Iris pigment epithelial cell (primary cell): ENCODE data around the gene DVL2.

Experiments
- DNase-seq: peaks from one replicate; pipeline ENCODE4 v3.0.0-alpha.2; 2011; ENCODE audit warnings: low read depth

DVL2 gene

DNA sequence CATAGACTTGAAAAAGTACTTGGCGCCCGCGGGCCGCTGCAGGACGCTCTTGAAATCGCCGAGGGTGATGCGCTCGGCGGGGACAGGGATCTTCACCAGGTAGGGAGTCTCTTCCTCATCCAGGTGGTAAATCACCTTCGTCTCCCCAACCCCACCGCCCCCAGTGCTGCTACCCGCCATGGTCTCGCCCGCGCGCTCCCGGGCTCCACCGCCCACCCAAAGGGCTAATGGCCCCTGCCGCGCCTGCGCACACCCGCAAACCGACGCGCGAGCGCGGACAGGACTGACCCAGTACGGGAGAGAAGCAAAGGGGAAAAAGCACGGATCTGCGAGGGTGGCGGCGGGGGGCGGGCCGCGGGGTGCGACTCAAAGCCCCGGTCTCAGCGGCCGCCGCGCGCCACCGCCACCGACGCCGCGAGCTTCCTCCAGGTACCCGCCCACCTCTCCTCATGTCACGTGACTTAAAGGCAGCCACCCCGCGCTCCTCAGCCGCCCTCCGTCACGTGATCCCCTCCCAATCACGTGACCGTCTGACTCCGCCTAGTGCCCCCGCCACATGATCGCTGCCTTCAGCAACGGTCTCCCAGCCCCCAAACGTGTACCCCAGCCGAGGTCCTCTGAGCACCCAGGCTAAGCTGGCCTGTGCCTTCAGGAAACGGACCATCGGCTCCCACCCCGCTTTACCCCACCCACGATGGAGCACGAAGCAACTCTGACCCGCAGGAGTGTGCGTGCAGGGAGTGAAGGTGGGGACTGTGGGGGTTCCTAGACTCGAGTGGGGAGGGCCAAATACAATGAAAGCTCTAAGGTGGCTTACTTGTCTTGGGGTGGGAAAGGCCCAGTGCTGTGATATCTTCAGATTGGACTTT, at the start of gene DVL2:
DVL2 (minus strand) TSS at position 435 of the 869 bp plus-strand sequence; CDS start at position 180, 255 bp downstream.
- peak; percentile 96 for DNase-seq

DNA sequence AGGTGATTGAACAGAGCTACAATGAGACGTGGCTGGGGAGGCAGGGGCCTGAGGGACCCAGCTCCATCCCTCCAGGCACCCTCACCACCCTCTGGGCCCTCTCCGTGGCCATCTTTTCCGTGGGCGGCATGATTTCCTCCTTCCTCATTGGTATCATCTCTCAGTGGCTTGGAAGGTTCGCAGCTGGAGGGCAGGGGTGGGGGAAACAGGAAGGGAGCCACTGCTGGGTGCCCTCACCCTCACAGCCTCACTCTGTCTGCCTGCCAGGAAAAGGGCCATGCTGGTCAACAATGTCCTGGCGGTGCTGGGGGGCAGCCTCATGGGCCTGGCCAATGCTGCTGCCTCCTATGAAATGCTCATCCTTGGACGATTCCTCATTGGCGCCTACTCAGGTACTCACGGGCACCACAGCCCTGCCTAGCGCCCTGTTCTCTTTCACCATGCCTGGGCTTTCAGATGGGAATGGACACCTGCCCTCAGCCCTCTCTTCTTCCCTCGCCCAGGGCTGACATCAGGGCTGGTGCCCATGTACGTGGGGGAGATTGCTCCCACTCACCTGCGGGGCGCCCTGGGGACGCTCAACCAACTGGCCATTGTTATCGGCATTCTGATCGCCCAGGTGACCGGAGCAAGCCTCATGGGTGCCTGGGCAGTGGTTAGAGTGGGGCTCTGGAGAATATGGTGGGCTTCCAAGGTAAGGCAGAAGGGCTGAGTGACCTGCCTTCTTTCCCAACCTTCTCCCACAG, 49.3 kb upstream of the DVL2 start:
- no peak for DNase-seq

DNA sequence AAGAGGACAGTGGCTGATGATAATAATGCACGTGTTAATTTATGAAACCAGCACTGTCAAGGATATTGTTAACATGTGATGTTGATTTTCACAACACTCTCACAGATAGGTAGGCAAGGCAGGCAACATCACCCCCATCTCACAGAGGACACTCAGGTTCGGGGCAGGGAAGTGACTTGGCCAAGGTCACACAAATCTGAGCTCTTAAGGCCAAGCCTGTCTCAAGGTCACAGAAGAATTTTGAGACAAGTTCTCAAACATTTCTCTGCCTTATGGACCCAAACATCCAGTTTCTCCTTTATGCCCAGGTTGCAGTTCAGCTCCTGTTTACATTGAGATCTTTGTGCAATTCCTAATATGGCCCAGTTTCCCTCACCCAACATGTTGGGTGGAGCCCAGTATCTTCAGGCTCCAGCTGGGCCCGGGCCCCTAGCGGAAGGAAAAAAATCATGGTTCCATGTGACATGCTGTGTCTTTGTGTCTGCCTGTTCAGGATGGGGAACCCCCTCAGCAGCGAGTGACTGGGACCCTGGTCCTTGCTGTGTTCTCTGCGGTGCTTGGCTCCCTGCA, 48.5 kb upstream of the DVL2 start:
- DNase-seq: no peak

DNA sequence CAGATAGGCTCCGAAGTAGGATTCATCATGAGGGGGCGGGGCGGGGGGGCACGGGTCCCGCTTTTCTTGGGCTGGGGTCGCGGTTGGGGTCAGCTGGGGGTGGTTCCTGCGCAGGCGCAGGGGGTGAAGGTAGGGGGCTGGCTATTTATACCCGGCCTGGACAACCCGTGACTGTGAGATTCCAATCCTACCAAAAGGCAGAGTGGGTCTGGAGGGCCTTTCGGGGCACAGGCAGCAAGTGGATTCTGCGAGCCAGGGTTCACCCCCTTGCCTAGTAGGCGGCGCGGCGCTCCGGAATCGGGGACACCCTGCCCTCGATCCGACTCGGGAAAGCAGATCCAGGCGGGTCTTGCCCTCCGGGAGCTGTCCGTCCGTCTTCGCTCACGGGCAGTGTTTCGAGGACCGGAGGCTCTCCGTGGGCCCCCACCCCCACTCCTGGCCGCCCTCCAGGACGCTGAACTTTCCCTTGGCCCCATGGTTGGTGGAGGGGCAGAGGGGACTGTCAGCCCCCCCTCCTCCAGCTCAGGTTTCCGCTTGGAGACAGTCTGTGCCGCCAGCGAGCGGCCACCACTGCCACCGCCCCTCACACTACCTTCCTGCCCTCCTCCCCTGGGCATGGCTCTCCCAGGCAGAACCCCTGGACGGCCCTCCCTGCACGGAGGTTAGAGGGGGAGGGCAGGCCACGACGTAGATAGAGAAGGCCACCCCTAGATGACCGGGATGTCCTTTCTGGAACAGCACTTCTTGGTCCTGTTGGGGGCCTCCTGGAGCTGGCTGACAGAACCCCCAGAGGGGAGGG, 47.8 kb upstream of the DVL2 start:
- no peak for DNase-seq

DNA sequence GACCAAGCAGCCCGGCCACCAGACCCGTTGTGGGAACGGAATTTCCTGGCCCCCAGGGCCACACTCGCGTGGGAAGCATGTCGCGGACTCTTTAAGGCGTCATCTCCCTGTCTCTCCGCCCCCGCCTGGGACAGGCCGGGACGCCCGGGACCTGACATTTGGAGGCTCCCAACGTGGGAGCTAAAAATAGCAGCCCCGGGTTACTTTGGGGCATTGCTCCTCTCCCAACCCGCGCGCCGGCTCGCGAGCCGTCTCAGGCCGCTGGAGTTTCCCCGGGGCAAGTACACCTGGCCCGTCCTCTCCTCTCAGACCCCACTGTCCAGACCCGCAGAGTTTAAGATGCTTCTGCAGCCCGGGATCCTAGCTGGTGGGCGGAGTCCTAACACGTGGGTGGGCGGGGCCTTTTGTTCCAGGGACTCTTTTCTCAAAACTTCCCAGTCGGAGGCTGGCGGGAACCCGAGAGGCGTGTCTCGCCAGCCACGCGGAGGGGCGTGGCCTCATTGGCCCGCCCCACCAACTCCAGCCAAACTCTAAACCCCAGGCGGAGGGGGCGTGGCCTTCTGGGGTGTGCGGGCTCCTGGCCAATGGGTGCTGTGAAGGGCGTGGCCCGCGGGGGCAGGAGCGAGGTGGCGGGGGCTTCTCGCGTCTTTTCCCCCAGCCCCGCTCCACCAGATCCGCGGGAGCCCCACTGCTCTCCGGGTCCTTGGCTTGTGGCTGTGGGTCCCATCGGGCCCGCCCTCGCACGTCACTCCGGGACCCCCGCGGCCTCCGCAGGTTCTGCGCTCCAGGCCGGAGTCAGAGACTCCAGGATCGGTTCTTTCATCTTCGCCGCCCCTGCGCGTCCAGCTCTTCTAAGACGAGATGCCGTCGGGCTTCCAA, 47.0 kb upstream of the DVL2 start, which contains the start of gene SLC2A4:
SLC2A4 (plus strand) TSS at position 645 of the 879 bp plus-strand sequence; CDS start at position 862, 217 bp downstream.
- peak; percentile 92 for DNase-seq

DNA sequence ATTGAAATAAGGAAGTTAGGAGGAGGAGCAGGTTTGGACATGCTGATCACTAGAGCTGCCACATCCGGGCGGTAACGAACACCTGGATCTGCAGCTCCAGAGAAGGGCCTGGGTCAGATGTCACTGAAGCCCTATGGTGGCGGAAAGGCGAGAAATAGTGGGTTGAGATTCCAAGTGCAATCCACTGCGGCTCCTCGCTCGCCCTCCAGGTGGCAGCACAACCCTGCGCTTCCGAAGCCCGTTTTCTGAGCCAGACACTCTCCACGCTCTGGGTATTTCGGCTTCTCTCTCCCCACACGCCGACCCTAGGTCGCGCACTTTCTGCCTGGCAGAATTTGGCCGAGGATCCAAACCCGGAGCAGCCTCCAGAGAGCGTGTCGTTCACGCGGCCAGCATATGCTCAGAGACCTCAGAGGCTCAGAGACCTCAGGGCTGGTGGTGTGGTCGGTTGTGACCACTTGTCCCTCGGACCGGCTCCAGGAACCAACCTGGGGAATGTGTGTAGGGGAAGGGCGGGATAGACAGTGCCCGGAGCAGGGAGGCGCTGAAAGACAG, 46.3 kb upstream of the DVL2 start:
- peak; percentile 70 for DNase-seq

DNA sequence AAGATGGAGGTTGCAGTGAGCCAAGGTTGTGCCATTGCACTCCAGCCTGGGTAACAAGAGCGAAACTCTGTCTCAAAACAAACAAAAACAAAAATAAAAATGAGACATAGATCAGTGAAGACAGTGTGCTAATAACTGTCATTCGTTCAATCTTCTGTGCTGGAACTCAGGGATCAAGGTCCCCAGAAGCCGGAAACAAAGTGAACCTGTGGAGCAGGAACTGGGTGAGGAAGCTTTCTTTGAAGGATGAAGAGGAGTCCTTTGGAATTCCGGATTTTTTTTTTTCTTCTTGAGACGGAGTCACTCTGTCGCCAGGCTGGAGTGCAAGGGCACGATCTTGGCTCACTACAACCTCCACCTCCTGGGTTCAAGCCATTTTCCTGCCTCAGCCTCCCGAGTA, 45.1 kb upstream of the DVL2 start:
- DNase-seq: no peak

DNA sequence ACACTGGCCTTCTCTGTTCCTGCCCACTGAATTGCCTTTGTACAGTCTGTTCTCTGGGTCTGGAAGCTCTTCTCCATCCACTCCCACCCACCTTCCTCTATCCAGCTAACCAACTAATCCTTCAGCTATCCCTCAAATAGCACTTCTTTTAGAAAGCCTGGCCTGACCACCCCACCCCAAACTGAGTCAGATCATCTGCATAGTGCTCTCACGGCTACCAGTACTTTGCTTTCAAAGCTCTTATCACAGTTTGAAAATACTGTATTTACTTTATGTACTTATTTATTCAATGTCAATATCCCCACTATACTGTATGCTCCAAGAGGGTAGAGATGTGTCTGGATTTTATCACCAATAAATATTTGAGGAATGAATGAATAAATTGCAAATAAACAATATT, 32.5 kb upstream of the DVL2 start:
- DNase-seq: peak; percentile 41

DNA sequence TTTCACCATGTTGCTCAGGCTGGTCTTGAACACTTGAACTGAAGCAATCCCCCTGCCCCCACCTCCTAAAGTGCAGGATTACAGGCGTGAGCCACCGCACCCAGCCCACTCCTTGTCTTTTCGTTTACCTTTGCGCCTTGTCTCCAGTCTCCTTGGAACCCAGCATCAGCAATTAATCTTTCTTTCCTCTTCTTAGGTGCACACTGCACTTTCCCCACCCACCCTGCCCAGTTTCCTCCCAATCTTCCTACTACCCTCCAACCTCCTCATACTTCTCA, 29.4 kb upstream of the DVL2 start:
- no peak for DNase-seq

DNA sequence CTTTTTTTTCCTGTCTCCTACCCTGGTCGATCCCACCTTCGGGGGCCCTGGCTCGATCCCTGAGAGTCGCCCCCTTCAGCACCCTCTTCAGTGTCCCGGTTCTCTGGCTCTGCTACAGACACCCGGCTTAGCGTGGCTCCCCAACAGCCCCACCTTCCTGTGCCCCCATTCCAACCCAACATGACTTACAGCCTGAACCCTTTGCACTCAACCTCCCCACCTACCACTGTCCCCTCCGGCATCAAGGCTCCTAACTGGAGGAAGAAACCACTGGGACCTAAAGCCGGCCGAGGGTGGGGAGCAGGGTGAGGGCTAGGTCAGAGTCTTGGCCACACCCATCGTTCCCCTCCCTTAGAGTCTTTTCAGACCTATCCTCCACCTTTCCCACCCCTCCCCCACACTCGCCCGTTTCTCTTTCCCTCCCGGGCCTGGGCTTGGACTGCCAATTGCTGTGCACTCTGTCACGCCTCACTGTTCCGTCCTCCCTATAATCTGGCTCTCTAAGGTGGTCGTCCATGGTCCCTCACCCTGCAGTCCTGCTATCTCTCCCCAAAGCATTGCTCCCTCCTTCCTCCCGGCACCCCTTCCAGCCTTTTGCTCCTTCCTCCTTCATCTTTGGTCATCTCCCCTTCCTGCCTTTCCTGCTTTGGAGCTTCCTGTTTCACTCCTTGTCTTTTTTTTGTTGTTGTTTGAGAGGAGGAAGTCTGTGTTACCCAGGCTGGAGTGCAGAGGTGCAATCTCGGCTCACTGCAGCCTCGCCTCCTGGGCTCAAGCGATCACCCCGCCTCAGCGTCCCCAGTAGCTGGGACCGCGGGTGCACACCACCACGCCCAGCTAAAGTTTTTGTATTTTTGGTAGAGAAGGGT, 28.9 kb upstream of the DVL2 start:
- DNase-seq: no peak

DNA sequence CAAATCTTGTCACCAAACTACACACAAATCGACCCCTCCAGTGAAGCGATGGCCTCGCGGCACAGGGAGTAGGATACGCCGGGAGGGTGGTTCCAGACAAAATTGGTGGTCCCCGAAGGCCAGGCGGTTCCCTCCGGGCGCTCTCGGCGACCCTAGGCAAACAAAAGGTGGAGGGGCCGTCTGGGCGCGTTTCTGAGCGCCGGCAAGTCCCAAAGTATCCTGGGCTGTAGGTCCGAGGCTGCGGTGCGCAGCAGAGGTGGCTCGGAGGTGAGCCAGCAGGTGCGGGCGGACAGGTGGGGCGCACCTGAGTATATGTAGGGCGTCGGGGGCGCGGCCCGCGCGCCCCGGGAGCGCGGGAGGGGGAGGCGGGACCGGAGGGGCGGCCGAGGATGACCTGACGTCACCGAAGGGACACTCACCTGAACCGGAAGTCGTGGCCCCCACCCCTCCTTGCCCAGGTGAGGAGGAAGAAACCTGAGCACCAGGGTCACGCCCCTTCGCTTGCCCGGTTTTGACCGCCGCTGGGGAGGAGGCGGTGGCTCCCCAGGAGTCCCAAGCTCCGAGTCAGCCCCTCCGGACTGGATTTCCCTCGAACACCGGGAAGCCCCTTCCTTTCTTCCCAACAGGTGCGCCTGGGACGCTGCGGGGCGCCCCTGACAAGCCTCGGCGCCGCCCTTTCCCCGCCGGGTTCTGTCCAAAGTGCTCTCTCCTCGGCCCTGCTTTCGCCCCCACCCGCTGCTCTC, 28.0 kb upstream of the DVL2 start, which contains the start of gene CLDN7:
CLDN7 (minus strand) TSS at position 287 of the 743 bp plus-strand sequence. CDS start 435 bp downstream, outside the sequence.
- DNase-seq: no peak

DNA sequence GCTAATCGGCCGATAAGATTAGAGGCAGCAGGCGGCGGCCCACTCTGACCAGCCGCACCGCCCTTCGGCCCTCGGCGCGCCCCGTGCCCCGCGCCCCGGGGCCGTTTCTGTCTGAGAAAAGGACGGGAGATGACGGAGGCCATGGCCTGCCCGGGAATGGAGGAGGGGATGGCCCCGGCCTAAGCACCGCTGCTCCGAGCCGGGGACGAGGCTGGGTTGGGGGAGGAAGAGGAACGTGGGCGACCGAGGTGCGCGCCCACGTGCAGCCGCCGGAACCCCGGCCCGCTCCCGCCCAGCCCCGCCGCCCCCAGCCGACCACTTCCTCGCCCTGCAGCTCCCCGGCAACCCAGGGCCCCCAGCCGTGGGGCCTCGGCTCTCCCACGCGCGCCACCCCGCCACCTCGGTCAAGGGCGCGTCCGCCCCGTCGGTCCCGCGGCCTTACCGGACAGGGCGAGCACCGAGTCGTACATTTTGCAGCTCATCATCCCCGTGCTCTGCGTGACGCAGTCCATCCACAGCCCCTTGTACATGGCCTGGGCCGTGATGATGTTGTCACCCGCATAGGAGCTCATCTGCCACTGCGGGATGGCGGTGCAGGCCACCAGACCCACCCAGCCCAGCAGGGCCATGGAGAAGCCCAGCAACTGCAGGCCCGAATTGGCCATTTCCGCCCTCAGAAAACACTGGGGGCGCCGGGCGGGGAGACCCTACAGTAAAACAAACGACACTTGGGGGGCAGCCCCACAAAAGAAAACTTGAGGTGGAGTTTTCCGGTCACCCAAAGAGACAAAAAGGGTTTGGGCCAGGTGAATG, 27.3 kb upstream of the DVL2 start:
- no peak for DNase-seq

DNA sequence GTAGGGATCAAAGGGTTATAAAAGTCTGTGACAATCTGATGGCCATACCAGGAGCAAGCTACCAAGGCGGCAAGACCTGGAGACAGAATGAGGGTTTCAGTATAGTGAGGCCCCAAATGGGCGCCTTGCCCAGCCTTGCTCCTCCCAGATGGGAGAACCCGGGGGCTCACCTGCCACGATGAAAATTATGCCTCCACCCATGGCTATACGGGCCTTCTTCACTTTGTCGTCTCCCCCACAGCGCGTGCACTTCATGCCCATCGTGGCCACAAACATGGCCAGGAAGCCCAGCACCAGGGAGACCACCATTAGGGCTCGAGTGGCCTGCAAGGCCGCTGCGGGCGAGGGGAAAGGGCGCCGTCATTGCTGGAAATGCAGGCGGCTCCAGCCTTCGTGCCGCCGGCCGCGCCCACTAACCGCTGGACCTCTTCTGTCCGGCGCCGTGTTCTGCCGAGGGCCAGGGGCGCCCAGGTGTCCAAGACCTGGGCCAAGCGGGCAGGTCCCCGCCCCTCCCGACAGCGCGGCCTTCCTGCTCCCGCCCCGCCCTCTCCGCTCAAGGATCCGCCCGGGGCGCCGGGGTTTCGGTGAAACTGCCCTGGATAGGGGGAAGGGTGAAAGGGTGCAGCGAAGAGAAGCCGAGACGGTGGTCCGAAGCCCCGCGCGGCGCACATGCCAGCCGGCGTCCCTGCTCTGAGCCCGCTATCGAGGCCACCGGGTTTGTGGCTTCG, 26.5 kb upstream of the DVL2 start:
- no peak for DNase-seq

DNA sequence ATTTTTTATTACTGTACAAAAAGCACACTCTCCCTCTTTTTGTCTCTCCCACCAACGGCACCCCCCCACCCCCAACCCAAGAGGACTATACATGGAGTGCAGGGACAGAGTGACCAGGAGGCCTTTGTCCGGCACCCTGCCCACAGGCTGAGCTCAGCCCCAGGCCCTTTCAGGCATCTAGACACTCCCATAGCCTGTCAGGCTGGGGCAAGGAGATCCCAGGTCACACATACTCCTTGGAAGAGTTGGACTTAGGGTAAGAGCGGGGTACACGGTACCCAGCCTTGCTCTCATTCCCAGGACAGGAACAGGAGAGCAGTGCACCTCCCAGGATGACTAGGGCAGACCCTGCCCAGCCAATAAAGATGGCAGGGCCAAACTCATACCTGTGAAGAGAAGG, 25.8 kb upstream of the DVL2 start:
- no peak for DNase-seq

DNA sequence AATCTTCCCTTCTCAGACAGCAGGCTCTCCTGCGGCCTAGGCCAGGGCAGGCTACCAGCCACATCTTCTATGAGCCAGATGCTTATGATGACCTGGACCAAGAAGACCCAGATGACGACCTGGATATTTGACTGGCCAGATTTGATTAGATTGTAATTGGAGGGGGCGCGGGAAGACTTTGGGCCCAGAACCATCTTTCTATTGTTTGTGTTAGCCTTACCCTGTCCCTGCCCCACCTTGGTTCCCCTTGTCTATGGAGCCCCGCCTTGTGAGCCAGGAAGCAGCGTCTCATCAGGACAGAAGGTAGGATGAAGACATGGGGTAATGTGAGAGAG, 25.2 kb upstream of the DVL2 start:
- DNase-seq: no peak

DNA sequence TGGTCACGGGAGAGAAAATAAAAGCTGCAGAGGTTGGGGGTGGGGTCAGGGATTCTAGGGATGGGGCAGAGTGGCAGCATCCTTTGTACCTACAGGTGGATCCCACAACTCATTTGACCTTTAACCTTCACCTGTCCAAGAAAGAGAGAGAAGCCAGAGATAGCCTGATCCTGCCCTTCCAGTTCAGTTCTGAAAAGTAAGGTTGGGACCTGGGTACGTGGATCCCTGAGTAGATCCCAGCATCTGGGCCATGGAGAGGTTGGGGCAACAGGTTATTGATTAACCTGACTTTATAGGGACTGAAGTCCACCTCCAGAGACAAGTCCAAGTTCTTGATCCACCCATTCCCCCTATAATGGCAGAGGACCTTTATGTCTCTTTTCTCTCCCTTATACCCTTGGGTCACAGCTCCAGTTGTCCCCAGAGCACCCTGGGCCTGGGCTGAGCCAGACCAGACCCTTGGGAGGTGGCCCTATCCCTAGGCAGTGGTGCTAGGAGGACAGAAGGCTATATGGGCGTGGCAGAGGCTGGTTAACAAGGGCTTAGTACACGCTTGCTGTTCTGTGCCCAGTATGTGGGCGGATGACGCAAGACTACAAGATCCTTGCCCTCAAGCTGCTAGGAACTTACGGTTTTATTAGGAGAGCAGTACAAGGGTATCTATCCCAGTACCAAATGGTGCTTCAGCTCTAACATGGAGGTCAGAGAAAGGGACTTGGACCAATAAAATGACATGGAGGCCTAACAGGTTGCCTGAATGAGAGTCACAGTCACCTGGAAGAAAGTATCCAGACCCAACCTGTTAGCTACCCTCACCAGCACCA, 24.6 kb upstream of the DVL2 start:
- DNase-seq: peak; percentile 54
